HepG2 (cell line): ENCODE results near the gene RUNDC1. TPM values are rescaled to one million over a fixed set of nuclear protein-coding genes. Genes with fewer than 3 reads are reported as not detected.

Source experiments
- GATAD2A ChIP-seq: IDR thresholded peaks from 2 replicates; pipeline ENCODE4 v1.6.1; 2016
- HNRNPK ChIP-seq: fragments of 200-400 bp; formaldehyde crosslinking; IDR thresholded peaks from 2 replicates; pipeline ENCODE4 v1.6.1; 2018; ENCODE audit warnings: low read length, low read depth, moderate library complexity, mild to moderate bottlenecking; ENCODE audit not compliant: poor library complexity, severe bottlenecking
- HNRNPL ChIP-seq: fragments of 200-400 bp; formaldehyde crosslinking; IDR thresholded peaks from 2 replicates; pipeline ENCODE4 v1.6.1; 2017; ENCODE audit warnings: mild to moderate bottlenecking, low read depth, low read length
- HOXA9 ChIP-seq: sonication (generic); formaldehyde crosslinking; IDR thresholded peaks from 2 replicates; pipeline ENCODE4 v1.8.1; 2022; ENCODE audit warnings: missing genetic modification reagents, mild to moderate bottlenecking, moderate library complexity, borderline replicate concordance
- KAT8 ChIP-seq: IDR thresholded peaks from 2 replicates; pipeline ENCODE4 v1.6.1; 2016; ENCODE audit warnings: missing genetic modification reagents, missing compliant biosample characterization
- NR1H2 ChIP-seq: sonication (generic); formaldehyde crosslinking; IDR thresholded peaks from 2 replicates; pipeline ENCODE4 v1.8.1; 2022; ENCODE audit warnings: low read depth, missing genetic modification reagents, borderline replicate concordance
- NR2F6 ChIP-seq, 2 experiments: IDR thresholded peaks; 2 replicates each; pipeline ENCODE4 v1.6.1; 2016; ENCODE audit warnings: antibody characterized with exemption in 1 of 2, mild to moderate bottlenecking in 1 of 2
- PPARG ChIP-seq: conservative IDR thresholded peaks from 2 replicates; pipeline ENCODE4 v1.6.1; 2016; ENCODE audit warnings: missing biosample characterization, missing genetic modification reagents
- RBM39 ChIP-seq: fragments of 200-400 bp; formaldehyde crosslinking; IDR thresholded peaks from one replicate; pipeline ENCODE4 v1.6.1; 2018; ENCODE audit warnings: antibody characterized with exemption, mild to moderate bottlenecking, low read depth, low read length; ENCODE audit not compliant: poor library complexity, severe bottlenecking
- TBP ChIP-seq: sonication (generic); formaldehyde crosslinking; IDR thresholded peaks from 2 replicates; pipeline ENCODE4 v1.5.0; 2020; ENCODE audit warnings: missing genetic modification reagents
- TRIM24 ChIP-seq: sonication (generic); formaldehyde crosslinking; IDR thresholded peaks from 2 replicates; pipeline ENCODE4 v1.8.0; 2022; ENCODE audit warnings: mild to moderate bottlenecking, missing genetic modification reagents
- ZNF232 ChIP-seq: sonication (generic); formaldehyde crosslinking; IDR thresholded peaks from 2 replicates; pipeline ENCODE4 v1.4.0; 2020; ENCODE audit warnings: missing genetic modification reagents, borderline replicate concordance
- ZNF263 ChIP-seq: sonication (generic); formaldehyde crosslinking; IDR thresholded peaks from 2 replicates; pipeline ENCODE4 v1.4.0; 2020; ENCODE audit warnings: missing genetic modification reagents
- ZNF34 ChIP-seq: sonication (generic); formaldehyde crosslinking; IDR thresholded peaks from 2 replicates; pipeline ENCODE4 v1.4.0; 2020; ENCODE audit warnings: mild to moderate bottlenecking, missing genetic modification reagents, borderline replicate concordance
- ZNF562 ChIP-seq: sonication (generic); formaldehyde crosslinking; IDR thresholded peaks from 2 replicates; pipeline ENCODE4 v1.8.0; 2022; ENCODE audit warnings: missing genetic modification reagents, borderline replicate concordance
- ZNF75D ChIP-seq: sonication (generic); formaldehyde crosslinking; IDR thresholded peaks from 2 replicates; pipeline ENCODE4 v1.8.1; 2023; ENCODE audit warnings: missing genetic modification reagents, mild to moderate bottlenecking, borderline replicate concordance
- ZNF775 ChIP-seq: sonication (generic); formaldehyde crosslinking; IDR thresholded peaks from 2 replicates; pipeline ENCODE4 v1.4.0; 2020; ENCODE audit warnings: missing genetic modification reagents, mild to moderate bottlenecking, moderate library complexity, borderline replicate concordance
- ZNF816 ChIP-seq: sonication (generic); formaldehyde crosslinking; IDR thresholded peaks from 2 replicates; pipeline ENCODE4 v1.8.0; 2022; ENCODE audit warnings: missing genetic modification reagents, mild to moderate bottlenecking, borderline replicate concordance
- ZNF883 ChIP-seq: sonication (generic); formaldehyde crosslinking; IDR thresholded peaks from 2 replicates; pipeline ENCODE4 v1.5.1; 2020; ENCODE audit warnings: mild to moderate bottlenecking, missing genetic modification reagents; ENCODE audit errors: not compliant biosample characterization
- polyA plus RNA-seq, 8 experiments: library from polyadenylated mRNA; depleted of rRNA in 3 of 8; stranded (reverse) in 7 of 8; unstranded in 1 of 8; fragments of >200 nt; fragmentation: Illumina TruSeq in 4 of 8; extraction: Trizol in 4 of 8; gene quantifications; 2 replicates each; pipeline versions ENCODE4 v1.2.1 to v1.2.3, GENCODE V29; 2011 to 2016; ENCODE audit warnings: low read depth in 4 of 8, missing spikeins in 1 of 8, mixed read lengths in 1 of 8; ENCODE audit not compliant: insufficient read depth in 1 of 8
- total RNA-seq, 5 experiments: library from RNA; depleted of rRNA; stranded (reverse); fragments of >200 nt; fragmentation: Illumina TruSeq; extraction: Trizol; gene quantifications; 2 replicates each; pipeline ENCODE4 v1.2.3, GENCODE V29; 2016; ENCODE audit warnings: low read depth in 1 of 5
- TF ChIP-seq, protein P1 (sequence below): sonication (generic); formaldehyde crosslinking; IDR thresholded peaks from 2 replicates; pipeline ENCODE4 v1.5.0; 2020; ENCODE audit warnings: missing genetic modification reagents
- TF ChIP-seq, protein P2 (sequence below): fragments of 450-650 bp; IDR thresholded peaks from 2 replicates; pipeline ENCODE4 v1.6.1; 2017; ENCODE audit warnings: mild to moderate bottlenecking
- TF ChIP-seq, protein P3 (sequence below): sonication (generic); formaldehyde crosslinking; IDR thresholded peaks from 2 replicates; pipeline ENCODE4 v1.5.1; 2020; ENCODE audit warnings: missing genetic modification reagents, mild to moderate bottlenecking, borderline replicate concordance
- TF ChIP-seq, protein P4 (sequence below): sonication (generic); formaldehyde crosslinking; IDR thresholded peaks from 2 replicates; pipeline ENCODE4 v1.5.0; 2020; ENCODE audit warnings: missing genetic modification reagents

Gene RUNDC1
- total and polyA plus RNA-seq, 2 of the 13 experiments (the other 11 are each of a cell fraction or from before 2014, with no cell fraction given): 10.3 to 11.4 TPM

DNA sequence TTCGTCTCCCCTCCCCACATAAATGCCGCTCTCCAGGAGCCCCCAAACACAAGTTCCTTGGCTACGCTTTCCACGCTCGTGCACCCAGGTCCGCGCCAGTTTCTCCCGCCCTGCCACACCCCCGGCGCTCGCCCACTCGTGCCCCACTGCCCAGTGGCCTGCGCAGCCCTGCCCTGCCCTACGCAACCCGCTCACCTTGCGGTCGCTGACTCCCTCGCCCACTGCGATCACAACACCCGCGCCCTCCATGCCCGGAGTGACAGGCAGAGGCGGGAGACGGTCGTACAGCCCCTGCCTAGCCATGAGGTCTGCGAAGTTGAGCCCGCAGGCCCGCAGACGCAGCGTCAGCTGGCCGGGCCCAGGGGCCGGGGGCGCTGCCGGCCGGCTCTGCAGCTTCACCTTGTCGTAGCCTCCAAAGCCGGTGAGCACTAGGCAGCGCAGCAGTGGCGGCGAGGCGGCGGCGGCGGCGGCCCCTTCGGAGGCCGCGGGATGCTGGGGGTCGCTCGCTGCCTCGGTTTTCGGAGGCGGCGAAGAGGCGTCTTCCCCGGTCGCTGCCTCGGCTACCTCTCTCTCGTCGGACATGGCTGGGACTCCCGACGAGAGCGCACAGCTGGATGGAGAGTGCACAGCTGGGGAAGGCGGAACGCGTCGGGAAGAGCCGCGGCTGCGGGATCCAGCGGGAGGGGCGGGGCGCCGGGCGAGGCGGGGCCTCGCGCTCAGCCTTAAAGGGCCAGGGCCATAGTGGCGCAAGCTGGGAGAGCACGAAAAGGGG, 41.6 kb downstream of the RUNDC1 start, which contains the start of gene VAT1 (continued):
- TF ChIP-seq, protein P1, sequence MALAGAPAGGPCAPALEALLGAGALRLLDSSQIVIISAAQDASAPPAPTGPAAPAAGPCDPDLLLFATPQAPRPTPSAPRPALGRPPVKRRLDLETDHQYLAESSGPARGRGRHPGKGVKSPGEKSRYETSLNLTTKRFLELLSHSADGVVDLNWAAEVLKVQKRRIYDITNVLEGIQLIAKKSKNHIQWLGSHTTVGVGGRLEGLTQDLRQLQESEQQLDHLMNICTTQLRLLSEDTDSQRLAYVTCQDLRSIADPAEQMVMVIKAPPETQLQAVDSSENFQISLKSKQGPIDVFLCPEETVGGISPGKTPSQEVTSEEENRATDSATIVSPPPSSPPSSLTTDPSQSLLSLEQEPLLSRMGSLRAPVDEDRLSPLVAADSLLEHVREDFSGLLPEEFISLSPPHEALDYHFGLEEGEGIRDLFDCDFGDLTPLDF (CRISPR knock-in tag): no peak; the same call in 1 of the 2 replicates
- TF ChIP-seq, protein P2, sequence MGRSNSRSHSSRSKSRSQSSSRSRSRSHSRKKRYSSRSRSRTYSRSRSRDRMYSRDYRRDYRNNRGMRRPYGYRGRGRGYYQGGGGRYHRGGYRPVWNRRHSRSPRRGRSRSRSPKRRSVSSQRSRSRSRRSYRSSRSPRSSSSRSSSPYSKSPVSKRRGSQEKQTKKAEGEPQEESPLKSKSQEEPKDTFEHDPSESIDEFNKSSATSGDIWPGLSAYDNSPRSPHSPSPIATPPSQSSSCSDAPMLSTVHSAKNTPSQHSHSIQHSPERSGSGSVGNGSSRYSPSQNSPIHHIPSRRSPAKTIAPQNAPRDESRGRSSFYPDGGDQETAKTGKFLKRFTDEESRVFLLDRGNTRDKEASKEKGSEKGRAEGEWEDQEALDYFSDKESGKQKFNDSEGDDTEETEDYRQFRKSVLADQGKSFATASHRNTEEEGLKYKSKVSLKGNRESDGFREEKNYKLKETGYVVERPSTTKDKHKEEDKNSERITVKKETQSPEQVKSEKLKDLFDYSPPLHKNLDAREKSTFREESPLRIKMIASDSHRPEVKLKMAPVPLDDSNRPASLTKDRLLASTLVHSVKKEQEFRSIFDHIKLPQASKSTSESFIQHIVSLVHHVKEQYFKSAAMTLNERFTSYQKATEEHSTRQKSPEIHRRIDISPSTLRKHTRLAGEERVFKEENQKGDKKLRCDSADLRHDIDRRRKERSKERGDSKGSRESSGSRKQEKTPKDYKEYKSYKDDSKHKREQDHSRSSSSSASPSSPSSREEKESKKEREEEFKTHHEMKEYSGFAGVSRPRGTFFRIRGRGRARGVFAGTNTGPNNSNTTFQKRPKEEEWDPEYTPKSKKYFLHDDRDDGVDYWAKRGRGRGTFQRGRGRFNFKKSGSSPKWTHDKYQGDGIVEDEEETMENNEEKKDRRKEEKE: no peak
- 0 out of 2 replicates have a peak, but pooled peaks have one; percentile 46 for TF ChIP-seq TBP (CRISPR knock-in tag)
- peak; percentile 65 for TF ChIP-seq KAT8 (CRISPR knock-in tag)
- TF ChIP-seq ZNF263 (CRISPR knock-in tag): peak; percentile 64; the same call in 1 of the 2 replicates
- 0 out of 2 replicates have a peak, but pooled peaks have one; percentile 36 for TF ChIP-seq ZNF775
- TF ChIP-seq ZNF562 (CRISPR knock-in tag): no peak
- no peak for TF ChIP-seq TRIM24 (CRISPR knock-in tag)
- peak; percentile 90 for TF ChIP-seq ZNF883 (CRISPR knock-in tag)
- TF ChIP-seq NR2F6 (IDR thresholded peaks at IDR 0.05): no peak
- TF ChIP-seq NR2F6 (CRISPR knock-in tag; IDR thresholded peaks at IDR 0.05): peak; percentile 16; the same call in 1 of the 2 replicates
- TF ChIP-seq HNRNPL: no peak
- peak; percentile 66; the same call in 1 of the 2 replicates for TF ChIP-seq ZNF816 (CRISPR knock-in tag)
- TF ChIP-seq ZNF75D: no peak
- TF ChIP-seq, protein P3, sequence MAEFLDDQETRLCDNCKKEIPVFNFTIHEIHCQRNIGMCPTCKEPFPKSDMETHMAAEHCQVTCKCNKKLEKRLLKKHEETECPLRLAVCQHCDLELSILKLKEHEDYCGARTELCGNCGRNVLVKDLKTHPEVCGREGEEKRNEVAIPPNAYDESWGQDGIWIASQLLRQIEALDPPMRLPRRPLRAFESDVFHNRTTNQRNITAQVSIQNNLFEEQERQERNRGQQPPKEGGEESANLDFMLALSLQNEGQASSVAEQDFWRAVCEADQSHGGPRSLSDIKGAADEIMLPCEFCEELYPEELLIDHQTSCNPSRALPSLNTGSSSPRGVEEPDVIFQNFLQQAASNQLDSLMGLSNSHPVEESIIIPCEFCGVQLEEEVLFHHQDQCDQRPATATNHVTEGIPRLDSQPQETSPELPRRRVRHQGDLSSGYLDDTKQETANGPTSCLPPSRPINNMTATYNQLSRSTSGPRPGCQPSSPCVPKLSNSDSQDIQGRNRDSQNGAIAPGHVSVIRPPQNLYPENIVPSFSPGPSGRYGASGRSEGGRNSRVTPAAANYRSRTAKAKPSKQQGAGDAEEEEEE (CRISPR knock-in tag): no peak
- no peak for TF ChIP-seq HNRNPK
- TF ChIP-seq RBM39: peak; percentile 94
- no peak for TF ChIP-seq NR1H2 (CRISPR knock-in tag)
- peak; percentile 94 for TF ChIP-seq HOXA9 (CRISPR knock-in tag)
- TF ChIP-seq ZNF232 (CRISPR knock-in tag): peak; percentile 83; the same call in 1 of the 2 replicates
- TF ChIP-seq, protein P4, sequence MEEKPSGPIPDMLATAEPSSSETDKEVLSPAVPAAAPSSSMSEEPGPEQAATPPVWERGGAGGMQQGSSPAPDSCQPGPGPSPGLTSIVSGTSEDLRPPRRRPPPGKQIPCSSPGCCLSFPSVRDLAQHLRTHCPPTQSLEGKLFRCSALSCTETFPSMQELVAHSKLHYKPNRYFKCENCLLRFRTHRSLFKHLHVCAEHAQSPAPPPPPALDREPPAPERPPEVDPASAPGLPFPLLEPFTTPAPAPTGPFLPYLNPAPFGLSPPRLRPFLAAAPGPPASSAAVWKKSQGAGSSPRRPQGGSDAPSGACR (CRISPR knock-in tag): no peak
- no peak for TF ChIP-seq PPARG
- TF ChIP-seq GATAD2A (CRISPR knock-in tag): no peak
- TF ChIP-seq ZNF34 (CRISPR knock-in tag): peak; percentile 40; the same call in 1 of the 2 replicates
